ENCODE results near the gene KLHL18. TPM values are rescaled to one million over a fixed set of nuclear protein-coding genes. Genes with fewer than 3 reads are reported as not detected.
A peak's percentile ranks its signal among the peaks of the same experiment; 100 is the strongest.

KLHL18 gene
- total and polyA plus RNA-seq, 7 donors: 10.3 to 33.8 (median 12.7) TPM

DNA sequence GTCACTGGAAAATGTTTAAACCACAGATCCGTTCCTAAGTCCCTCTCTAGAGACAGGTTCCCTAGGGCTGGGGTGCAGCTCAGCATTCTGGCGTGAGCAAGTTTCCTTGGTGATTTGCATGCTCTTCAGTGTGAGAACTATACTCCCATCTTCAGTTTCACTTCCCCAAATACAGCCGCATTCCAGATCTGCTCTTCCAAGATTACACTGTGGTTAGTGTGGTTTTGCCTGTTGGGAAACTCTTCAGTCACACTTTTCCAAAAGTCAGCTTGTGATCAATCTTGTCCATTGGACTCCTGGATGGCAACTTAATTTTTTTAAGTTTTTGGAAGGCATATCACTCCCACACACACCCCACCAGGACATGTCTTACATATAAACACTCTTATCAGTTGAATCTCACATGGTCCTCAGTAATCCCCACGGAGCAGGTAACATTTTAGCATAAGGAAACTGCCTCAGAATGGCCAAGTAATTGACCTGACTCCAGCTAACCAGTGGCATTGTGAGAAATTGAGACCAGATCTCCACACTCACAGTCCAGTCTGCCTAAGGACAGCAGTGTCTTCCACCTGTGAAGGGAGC, 64.6 kb downstream of the KLHL18 start:
- Histone ChIP-seq H3K9me3 (no peaks in the 10 kb centered on the region), H3K36me3 (peaks cover 0 to 32% (median 14%) of the 10 kb centered on the region in 4 donors), H3K27ac (no peak overlapping the region), H3K4me1 (no peaks in the 10 kb centered on the region), H3K27me3 (no peaks in the 10 kb centered on the region), H3K4me3 (no peak overlapping the region)
- DNase-seq: peak; percentile 18
- TF ChIP-seq CTCF (IDR thresholded peaks at IDR 0.05) (no peak), POLR2AphosphoS5 (IDR thresholded peaks at IDR 0.05) (no peak), POLR2A (IDR thresholded peaks at IDR 0.05) (no peak)
- WGBS, 2 donors: 47 to 60% methylated on average over 4 of the region's 4 CpGs
- intact Hi-C loops (cut with DNase I): no loop called here

DNA sequence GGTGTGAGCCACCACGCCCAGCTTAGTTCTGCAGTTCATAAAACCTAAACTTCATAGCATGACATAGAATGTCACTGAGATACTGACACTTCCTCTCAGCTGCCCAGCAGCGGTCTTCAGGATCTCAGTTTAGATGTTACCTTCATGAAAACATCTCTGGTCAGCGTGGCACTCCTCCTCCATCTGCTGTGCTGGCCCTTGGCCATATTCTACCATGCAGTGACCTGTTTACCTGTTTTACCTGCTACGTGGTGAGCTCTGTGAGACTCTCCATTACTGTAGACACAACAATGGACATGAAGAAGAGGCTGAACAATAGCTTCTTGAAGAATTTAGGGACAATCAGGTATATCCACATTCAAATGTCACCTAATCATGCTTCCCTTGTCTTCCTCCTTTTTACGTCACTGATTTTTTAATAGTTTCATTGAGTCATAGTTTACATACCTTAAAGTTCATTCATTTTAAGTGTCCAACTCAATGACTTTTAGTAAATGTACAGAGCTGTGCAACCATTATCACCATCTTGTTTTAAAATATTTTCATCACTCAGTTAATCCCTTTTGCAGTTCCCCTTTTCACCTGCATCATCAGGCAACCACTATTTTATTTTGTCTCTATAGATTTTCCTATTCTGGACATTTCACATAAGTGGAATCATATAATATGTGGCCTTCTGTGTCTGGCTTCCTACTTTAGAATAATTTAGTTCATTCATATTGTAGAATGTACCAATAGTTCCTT, 65.8 kb downstream of the KLHL18 start:
- H3K4me1 ChIP-seq: no peaks in the 10 kb centered on the region
- no peak overlapping the region for H3K27ac ChIP-seq
- DNase-seq: peak; percentile 9
- TF ChIP-seq CTCF (IDR thresholded peaks at IDR 0.05) (no peak), EP300 (IDR thresholded peaks at IDR 0.05) (no peak), POLR2A (IDR thresholded peaks at IDR 0.05) (no peak), POLR2AphosphoS5 (IDR thresholded peaks at IDR 0.05) (no peak)
- intact Hi-C loops (cut with DNase I): no loop called here
- no peak overlapping the region for H3K4me3 ChIP-seq
- no peaks in the 10 kb centered on the region for H3K27me3 ChIP-seq
- H3K36me3 ChIP-seq: peaks cover 0 to 21% (median 10%) of the 10 kb centered on the region in 4 donors
- no peaks in the 10 kb centered on the region for H3K9me3 ChIP-seq
- WGBS, 2 donors: 91 to 94% methylated on average over 5 of the region's 5 CpGs

DNA sequence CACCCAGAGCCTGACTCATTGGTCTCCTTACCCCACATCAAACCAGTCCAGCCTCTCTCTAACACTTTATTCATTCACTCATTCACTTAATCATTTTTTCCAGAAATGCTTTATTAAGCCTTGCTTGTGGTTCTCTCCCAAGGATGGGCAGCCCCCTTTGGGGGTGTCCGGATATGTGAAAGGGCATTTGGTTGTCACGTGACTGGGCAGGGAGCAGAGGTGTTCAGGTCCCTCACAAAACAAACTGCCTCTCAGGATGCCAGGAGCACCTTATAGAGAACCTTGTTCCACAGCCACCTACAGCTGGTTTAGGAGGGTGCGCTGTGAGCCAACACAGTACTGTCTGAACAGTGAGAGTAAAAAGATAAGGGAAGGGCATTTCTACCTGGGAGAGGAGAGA, 72.3 kb downstream of the KLHL18 start:
- no peak for DNase-seq
- no peaks in the 10 kb centered on the region for H3K4me1 ChIP-seq
- peaks cover 0 to 10% (median 0%) of the 10 kb centered on the region in 4 donors for H3K9me3 ChIP-seq
- TF ChIP-seq CTCF (IDR thresholded peaks at IDR 0.05): no peak
- TF ChIP-seq POLR2AphosphoS5 (IDR thresholded peaks at IDR 0.05): no peak
- TF ChIP-seq POLR2A (IDR thresholded peaks at IDR 0.05): no peak
- TF ChIP-seq EP300 (IDR thresholded peaks at IDR 0.05): no peak
- no peaks in the 10 kb centered on the region for H3K36me3 ChIP-seq
- H3K27ac ChIP-seq: no peak overlapping the region
- WGBS, 2 donors: 92 to 96% methylated on average over 3 of the region's 3 CpGs
- no peak overlapping the region for H3K4me3 ChIP-seq
- no peaks in the 10 kb centered on the region for H3K27me3 ChIP-seq
- intact Hi-C loops (cut with DNase I): no loop called here

DNA sequence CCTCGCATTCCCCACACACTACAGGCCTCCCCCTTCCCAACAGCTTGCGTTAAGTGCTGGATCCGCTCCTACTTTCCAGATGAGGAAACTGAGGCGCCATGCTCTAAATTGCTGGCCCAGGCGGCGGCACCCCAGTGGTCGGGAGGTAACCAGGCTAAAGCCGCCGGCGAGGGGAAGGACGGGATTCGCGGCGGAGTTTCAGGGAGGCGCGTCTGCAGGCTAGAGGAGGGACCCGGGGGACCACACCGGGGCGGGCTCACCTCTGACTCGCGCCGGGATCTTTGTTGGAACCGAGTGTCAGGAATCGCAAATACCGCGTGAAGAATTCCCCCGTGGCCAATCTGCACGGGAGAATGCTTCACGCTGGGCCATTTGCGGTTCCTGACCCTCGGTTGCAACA, 73.5 kb downstream of the KLHL18 start:
- no peak for DNase-seq
- Histone ChIP-seq H3K36me3 (no peaks in the 10 kb centered on the region), H3K4me1 (no peaks in the 10 kb centered on the region), H3K27ac (no peak overlapping the region), H3K27me3 (no peaks in the 10 kb centered on the region), H3K9me3 (peaks cover 0 to 10% (median 0%) of the 10 kb centered on the region in 4 donors), H3K4me3 (no peak overlapping the region)
- TF ChIP-seq POLR2AphosphoS5 (IDR thresholded peaks at IDR 0.05) (no peak), POLR2A (IDR thresholded peaks at IDR 0.05) (no peak), CTCF (IDR thresholded peaks at IDR 0.05) (no peak), EP300 (IDR thresholded peaks at IDR 0.05) (no peak)
- intact Hi-C loops (cut with DNase I): no loop called here
- WGBS, 2 donors: 95 to 97% methylated on average over 31 of the region's 31 CpGs

Data from sigmoid colon (tissue), 7 donors.